A673 (cell line): ENCODE results near the gene COG1. TPM values are rescaled to one million over a fixed set of nuclear protein-coding genes. Genes with fewer than 3 reads are reported as not detected.

ENCODE experiments used
- BruUV-seq: library from RNA; stranded (reverse); fragments of 400-500 nt; replicated peaks from 2 replicates; lab custom pipeline; 2021; lab: Mats Ljungman, UMichigan
- CTCF ChIA-PET: fragments of 300-600 bp; sonication (Branson Sonifier 250); formaldehyde crosslinking; loops from one replicate; lab custom pipeline; 2022; ENCODE audit warnings: antibody characterized with exemption; lab: Charles Lee
- POLR2A ChIA-PET: fragments of 300-600 bp; sonication (Branson Sonifier 250); formaldehyde crosslinking; loops from one replicate; lab custom pipeline; 2022; ENCODE audit warnings: antibody characterized with exemption; ENCODE audit not compliant: low non-redundant PET; lab: Charles Lee
- DNase-seq: peaks from one replicate; pipeline ENCODE4 v3.0.0-alpha.2; 2015; ENCODE audit warnings: low spot score
- H3K27ac ChIP-seq: fragments of 200-600 bp; sonication (generic); 2 replicates; pipeline ENCODE4 v1.5.1; 2016; ENCODE audit warnings: mixed run types, low read depth, mild to moderate bottlenecking, mixed read lengths, antibody characterized with exemption, low read length; ENCODE audit not compliant: poor library complexity, severe bottlenecking
- H3K27me3 ChIP-seq: fragments of 200-600 bp; sonication (generic); replicated peaks from 2 replicates; pipeline ENCODE4 v1.6.1; 2017; ENCODE audit warnings: mixed run types, low read depth, mild to moderate bottlenecking, mixed read lengths, antibody characterized with exemption, low read length; ENCODE audit not compliant: insufficient read depth, poor library complexity
- H3K36me3 ChIP-seq: fragments of 200-600 bp; sonication (generic); 2 replicates; pipeline ENCODE4 v1.6.1; 2016; ENCODE audit warnings: mixed run types, mild to moderate bottlenecking, mixed read lengths, antibody characterized with exemption, low read length; ENCODE audit not compliant: insufficient read depth, poor library complexity, severe bottlenecking
- H3K4me1 ChIP-seq: fragments of 200-600 bp; sonication (generic); 2 replicates; pipeline ENCODE4 v1.6.1; 2017; ENCODE audit warnings: mixed run types, mild to moderate bottlenecking, mixed read lengths, antibody characterized with exemption, low read length; ENCODE audit not compliant: insufficient read depth, poor library complexity, severe bottlenecking
- H3K4me3 ChIP-seq: fragments of 200-600 bp; sonication (generic); 2 replicates; pipeline ENCODE4 v1.5.1; 2016; ENCODE audit warnings: low read depth, mixed run types, mild to moderate bottlenecking, mixed read lengths, low read length; ENCODE audit not compliant: poor library complexity, severe bottlenecking
- H3K9me3 ChIP-seq: fragments of 200-600 bp; sonication (generic); 2 replicates; pipeline ENCODE4 v1.6.1; 2016; ENCODE audit warnings: mixed run types, low read depth, mild to moderate bottlenecking, mixed read lengths, antibody characterized with exemption, low read length; ENCODE audit not compliant: poor library complexity, severe bottlenecking
- CTCF ChIP-seq: fragments of 300-800, 200-600 bp; sonication (generic); conservative IDR thresholded peaks from 2 replicates; pipeline ENCODE4 v1.5.1; 2017; ENCODE audit warnings: low read depth, mild to moderate bottlenecking, antibody characterized with exemption, low read length, moderate library complexity, mixed read lengths
- EZH2 ChIP-seq: fragments of 200-600 bp; sonication (generic); IDR thresholded peaks from 2 replicates; pipeline ENCODE4 v1.6.1; 2017; ENCODE audit warnings: borderline replicate concordance, low read depth, mild to moderate bottlenecking, mixed read lengths, antibody characterized with exemption, low read length; ENCODE audit not compliant: poor library complexity, severe bottlenecking
- intact Hi-C: fragments of 100-400 bp; cut with micrococcal nuclease; formaldehyde crosslinking; loops from one replicate; pipeline ENCODE4 v1.10.0; 2022; ENCODE audit not compliant: unreplicated experiment
- total RNA-seq: library from RNA; stranded (reverse); gene quantifications from 2 replicates; pipeline ENCODE4 v1.2.3, GENCODE V29; 2021

COG1 gene
- total RNA-seq, 1 experiment from 2014 or later: 32.2 TPM

GRCh38 chr17:73186283-73187050, 6.4 kb upstream of the COG1 start:
- CTCF ChIA-PET: no interaction called here
- H3K9me3 ChIP-seq: no peaks in the 10 kb centered on the region

GRCh38 chr17:73187203-73187769, 5.6 kb upstream of the COG1 start:
- no TSS peak for BruUV-seq
- no peak overlapping the region for H3K4me3 ChIP-seq
- peaks cover 3% of the 10 kb centered on the region for H3K4me1 ChIP-seq
- no peaks in the 10 kb centered on the region for H3K27me3 ChIP-seq
- DNase-seq: no peak
- TF ChIP-seq CTCF (no peak), EZH2 (no peak)
- ChIA-PET POLR2A (no interaction called here), CTCF (no interaction called here)
- H3K36me3 ChIP-seq: no peaks in the 10 kb centered on the region
- intact Hi-C loops: no loop called here
- no peaks in the 10 kb centered on the region for H3K9me3 ChIP-seq
- H3K27ac ChIP-seq: no peak overlapping the region

More at GRCh38 chr17:73186283-73187050, 6.4 kb upstream of the COG1 start:
- no peaks in the 10 kb centered on the region for H3K4me1 ChIP-seq
- no peaks in the 10 kb centered on the region for H3K27me3 ChIP-seq
- H3K27ac ChIP-seq: no peak overlapping the region
- POLR2A ChIA-PET: no interaction called here
- no peak for DNase-seq
- no peak overlapping the region for H3K4me3 ChIP-seq
- no peak for TF ChIP-seq CTCF
- TF ChIP-seq EZH2: no peak
- intact Hi-C loops: no loop called here
- no TSS peak for BruUV-seq
- H3K36me3 ChIP-seq: no peaks in the 10 kb centered on the region

GRCh38 chr17:73188011-73188410, 4.8 kb upstream of the COG1 start:
- intact Hi-C loops: no loop called here
- Histone ChIP-seq H3K27ac (no peak overlapping the region), H3K4me1 (peaks cover 3% of the 10 kb centered on the region), H3K4me3 (no peak overlapping the region), H3K36me3 (no peaks in the 10 kb centered on the region), H3K27me3 (no peaks in the 10 kb centered on the region), H3K9me3 (no peaks in the 10 kb centered on the region)
- ChIA-PET POLR2A (no interaction called here), CTCF (no interaction called here)
- DNase-seq: no peak
- BruUV-seq: no TSS peak
- TF ChIP-seq EZH2: no peak
- no peak for TF ChIP-seq CTCF
